NCI-H1105 (cell line): ENCODE results near the gene TMEM120B.
"Not testable (repeated sequence)": the region's sequence is repeated elsewhere in the genome, so short reads cannot be mapped to it uniquely, and the experiment has no call there.

Experiments used
- DNase-seq: peaks from one replicate; lab custom pipeline; 2025; lab: John Stamatoyannopoulos, UW

The TMEM120B gene

GRCh38 chr12:121712461-121713256, at the start of gene TMEM120B:
Gene TMEM120B, plus strand, starts transcription at chr12:121712752. Its CDS starts 144 bp downstream, at chr12:121712896.
- peak; percentile 65 for DNase-seq

GRCh38 chr12:121663610-121663929, 49.0 kb upstream of the TMEM120B start:
- no peak for DNase-seq

DNA sequence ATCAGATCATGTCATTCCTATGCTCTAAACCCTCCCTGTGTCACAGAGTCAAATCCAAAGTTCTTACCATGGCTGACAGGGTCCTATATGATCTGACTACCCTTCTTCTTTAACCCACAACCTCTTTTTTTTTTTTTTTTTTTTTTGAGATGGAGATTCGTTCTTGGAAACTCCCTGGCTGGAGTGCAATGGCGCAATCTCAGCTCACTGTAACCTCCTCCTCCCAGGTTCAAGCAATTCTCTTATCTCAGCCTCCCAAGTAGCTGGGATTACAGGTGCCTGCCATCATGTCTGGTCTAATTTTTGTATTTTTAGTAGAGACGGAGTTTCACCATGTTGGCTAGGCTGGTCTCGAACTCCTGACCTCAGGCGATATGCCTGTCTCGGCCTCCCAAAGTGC, 45.7 kb upstream of the TMEM120B start:
- not testable (repeated sequence) for DNase-seq

GRCh38 chr12:121668750-121669520, 43.6 kb upstream of the TMEM120B start:
- peak; percentile 46 for DNase-seq

DNA sequence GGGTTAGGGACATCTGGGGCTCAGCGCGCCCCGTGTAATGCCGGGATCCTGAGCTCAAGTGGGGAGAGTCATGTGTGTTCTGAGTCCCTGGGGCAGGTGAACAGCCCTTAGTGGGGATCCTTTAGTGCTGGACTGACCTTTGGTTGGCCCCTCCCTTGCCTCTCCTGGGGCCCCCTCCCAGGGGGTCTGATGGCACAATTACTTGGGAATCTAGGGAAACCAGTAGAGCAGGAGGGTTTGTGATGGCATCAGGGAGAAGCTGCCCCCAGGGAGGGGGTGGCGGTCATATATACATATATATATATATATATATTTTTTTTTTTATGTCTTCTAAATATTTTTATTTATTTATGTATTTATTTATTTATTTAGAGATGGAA, 43.0 kb upstream of the TMEM120B start, which contains the start of gene MORN3:
MORN3 (minus strand) TSS at position 134 of the 380 bp plus-strand sequence. CDS start 171 bp downstream, outside the sequence.
- no peak for DNase-seq

GRCh38 chr12:121673013-121673511, 39.5 kb upstream of the TMEM120B start:
- DNase-seq, result no peak

GRCh38 chr12:121676190-121676589, 36.4 kb upstream of the TMEM120B start:
- DNase-seq, result no peak

- DNase-seq, result no peak
Observed at GRCh38 chr12:121678305-121678704, 34.2 kb upstream of the TMEM120B start.

- DNase-seq, result no peak
Observed at GRCh38 chr12:121678716-121679300, 33.7 kb upstream of the TMEM120B start.

DNA sequence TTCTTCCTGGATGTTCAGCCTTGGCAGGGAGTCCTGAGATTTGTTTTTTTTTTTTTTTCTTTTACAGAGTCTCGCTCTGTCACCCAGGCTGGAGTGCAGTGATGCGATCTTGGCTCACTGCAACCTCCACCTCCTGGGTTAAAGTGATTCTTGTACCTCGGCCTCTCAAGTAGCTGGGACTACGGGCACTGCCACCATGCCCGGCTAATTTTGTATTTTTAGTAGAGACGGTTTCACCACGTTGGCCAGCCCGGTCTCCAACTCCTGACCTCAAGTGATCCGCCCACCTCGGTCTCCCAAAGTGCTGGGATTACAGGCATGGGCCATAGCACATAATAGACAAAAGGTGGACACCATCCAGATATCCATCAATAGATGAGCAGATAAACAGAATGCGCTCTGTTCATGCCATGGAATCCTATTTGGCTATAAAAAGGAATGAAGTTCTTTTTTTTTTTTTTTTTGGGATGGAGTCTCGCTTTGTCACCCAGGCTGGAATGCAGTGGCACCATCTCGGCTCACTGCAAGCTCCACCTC, 32.8 kb upstream of the TMEM120B start:
- not testable (repeated sequence) for DNase-seq

DNA sequence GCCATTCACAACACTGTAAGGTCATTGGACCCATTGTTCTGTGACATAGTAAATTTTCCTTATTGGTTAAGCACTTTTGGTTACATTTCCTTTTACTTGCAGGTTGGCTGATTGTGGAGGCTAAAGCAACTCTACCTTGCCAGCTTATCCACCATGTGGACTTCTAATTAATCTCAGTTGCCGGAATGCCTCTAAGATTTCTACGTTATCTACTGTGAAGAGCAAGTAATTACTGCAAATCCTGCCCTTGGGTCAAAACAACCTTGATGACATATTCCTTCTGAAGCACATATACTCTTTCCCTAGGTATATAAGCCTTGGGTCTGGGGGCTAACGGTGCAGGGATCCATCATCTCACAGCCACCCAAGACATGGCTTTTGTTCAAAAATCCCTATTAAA, 23.6 kb upstream of the TMEM120B start:
- no peak for DNase-seq

DNA sequence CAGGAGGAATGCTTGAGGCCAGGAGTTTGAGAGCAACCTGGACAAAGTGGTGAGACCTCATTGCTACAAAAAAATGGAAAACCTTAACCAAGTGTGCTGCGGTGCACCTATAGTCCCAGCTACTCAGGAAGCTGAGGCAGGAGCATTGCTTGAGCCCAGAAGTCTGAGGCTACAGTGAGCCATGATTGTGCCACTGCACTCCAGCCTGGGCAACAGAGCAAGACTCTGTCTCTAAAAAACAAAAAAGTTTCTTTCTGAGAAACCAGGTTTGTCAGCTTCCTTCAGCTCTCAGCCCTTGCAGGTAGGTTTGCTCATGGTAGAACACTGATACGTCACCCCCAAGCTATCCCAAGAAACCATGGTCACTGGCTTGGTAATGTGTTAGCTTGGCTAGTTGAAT, 23.1 kb upstream of the TMEM120B start:
- DNase-seq, result no peak

DNA sequence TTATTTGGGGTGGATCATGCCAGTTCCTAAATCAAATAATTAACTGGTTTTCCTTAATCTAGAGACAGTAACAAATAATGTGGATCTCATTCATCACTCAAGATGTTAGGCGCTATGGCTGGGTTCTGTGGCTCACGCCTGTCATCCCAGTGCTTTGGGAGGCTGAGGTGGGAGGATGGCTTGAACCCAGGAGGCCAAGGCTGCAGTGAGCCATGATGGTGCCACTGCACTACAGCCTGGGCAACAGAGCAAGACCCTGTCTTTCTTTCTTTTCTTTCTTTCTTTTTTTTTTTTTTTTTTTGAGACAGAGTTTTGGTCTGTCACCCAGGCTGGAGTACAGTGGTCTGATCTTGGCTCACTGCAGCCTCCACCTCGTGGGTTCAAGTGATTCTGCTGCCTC, 19.8 kb upstream of the TMEM120B start:
- not testable (repeated sequence) for DNase-seq

- no peak for DNase-seq
Observed at GRCh38 chr12:121693155-121693687, 19.3 kb upstream of the TMEM120B start.

GRCh38 chr12:121697093-121697698, 15.4 kb upstream of the TMEM120B start:
- DNase-seq, result peak; percentile 63

DNA sequence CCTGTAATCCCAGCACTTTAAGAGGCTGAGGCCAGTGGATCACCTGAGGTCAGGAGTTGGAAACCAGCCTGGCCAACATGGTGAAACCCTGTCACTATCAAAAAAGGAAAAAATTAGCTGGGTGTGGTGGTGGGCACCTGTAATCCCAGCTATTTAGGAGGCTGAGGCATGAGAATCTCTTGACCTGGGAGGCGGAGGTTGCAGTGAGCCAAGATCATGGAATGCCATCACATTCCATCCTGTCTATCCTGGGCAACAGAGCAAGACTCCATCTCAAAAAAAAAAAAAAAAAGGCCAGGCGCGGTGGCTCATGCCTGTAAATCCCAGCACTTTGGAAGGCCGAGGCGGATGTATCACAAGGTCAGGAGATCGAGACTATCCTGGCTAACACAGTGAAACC, 14.7 kb upstream of the TMEM120B start:
- DNase-seq, result not testable (repeated sequence)

GRCh38 chr12:121701667-121702277, 10.8 kb upstream of the TMEM120B start:
- DNase-seq, result no peak

- no peak for DNase-seq
Observed at GRCh38 chr12:121702944-121703343, 9.6 kb upstream of the TMEM120B start.

GRCh38 chr12:121705514-121705913, 7.0 kb upstream of the TMEM120B start:
- DNase-seq, result no peak

DNA sequence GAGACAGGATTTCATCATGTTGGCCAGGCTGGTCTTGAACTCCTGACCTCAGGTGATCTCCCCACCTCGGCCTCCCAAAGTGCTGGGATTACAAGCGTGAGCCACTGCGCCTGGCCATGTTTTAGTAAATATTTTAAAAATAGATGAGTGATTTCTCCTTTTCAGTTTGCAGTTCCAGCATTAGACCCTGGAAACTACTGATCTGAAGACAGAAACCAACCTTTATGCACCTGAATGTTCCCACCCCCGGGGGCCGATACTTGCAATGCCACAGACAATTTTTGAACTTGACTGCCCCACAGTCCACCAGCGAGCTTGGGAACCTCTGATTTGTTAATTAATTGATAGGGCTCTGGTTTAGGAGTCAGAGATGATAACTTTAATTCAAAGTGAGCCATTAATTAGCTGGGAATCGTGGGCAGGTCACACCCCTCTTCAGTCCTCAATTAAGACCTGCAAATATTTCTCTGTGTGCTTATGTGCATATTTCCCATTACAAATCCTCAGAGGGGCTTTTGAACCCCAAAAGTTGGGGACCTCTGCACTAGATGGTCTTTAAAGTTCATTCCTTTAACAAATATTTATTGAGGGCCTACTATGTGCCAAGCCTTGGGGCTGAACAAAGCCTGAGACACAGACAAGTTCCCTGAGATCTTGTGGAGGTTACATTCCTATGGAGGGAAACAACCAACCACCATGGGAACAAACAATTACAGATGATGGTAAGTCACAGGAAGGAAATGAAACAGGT, 4.1 kb upstream of the TMEM120B start:
- no peak for DNase-seq

DNA sequence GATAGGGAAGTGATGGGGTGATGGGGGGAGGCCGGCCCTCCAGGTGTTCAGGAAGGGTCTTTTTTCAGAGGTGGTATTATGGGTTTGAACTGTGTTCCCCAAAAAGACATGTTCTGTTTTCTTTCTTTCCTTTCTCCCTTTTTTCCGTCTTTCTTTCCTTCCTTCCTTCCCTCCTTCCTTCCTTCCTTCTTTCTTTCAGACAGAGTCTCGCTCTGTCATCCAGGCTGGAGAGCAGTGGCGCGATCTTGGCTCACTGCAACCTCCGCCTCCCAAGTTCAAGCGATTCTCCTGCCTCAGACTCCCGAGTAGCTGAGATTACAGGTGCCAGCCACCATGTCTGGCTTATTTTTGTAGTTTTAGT, 3.5 kb upstream of the TMEM120B start:
- DNase-seq, result not testable (repeated sequence)
